HepG2 (cell line): ENCODE results near the gene TRIM31. TPM values are rescaled to one million over a fixed set of nuclear protein-coding genes. Genes with fewer than 3 reads are reported as not detected.
A peak's percentile ranks its signal among the peaks of the same experiment; 100 is the strongest.

Experiments used
- CREB1 ChIP-seq, 2 experiments: fragments of 450-650 bp in 1 of 2; IDR thresholded peaks; 2 replicates each; pipeline ENCODE4 v1.6.1; 2016 to 2017; ENCODE audit warnings: control low read depth in 1 of 2, mild to moderate bottlenecking in 1 of 2, missing compliant biosample characterization in 1 of 2, missing genetic modification characterization in 1 of 2
- ELF3 ChIP-seq: IDR thresholded peaks from 2 replicates; pipeline ENCODE4 v1.6.1; 2016; ENCODE audit warnings: missing genetic modification reagents, missing compliant biosample characterization
- FOXO1 ChIP-seq: sonication (generic); formaldehyde crosslinking; IDR thresholded peaks from 2 replicates; pipeline ENCODE4 v1.4.0; 2020; ENCODE audit warnings: missing genetic modification reagents
- KDM5B ChIP-seq: sonication (generic); formaldehyde crosslinking; IDR thresholded peaks from 2 replicates; pipeline ENCODE4 v1.4.0; 2020; ENCODE audit warnings: missing genetic modification reagents, mild to moderate bottlenecking, borderline replicate concordance
- NONO ChIP-seq, 2 experiments: fragments of 450-650 bp in 1 of 2; sonication (generic) in 1 of 2; formaldehyde crosslinking in 1 of 2; IDR thresholded peaks in 1 of 2; conservative IDR thresholded peaks in 1 of 2; 2 replicates each; pipeline versions ENCODE4 v1.6.1 to v1.8.0; 2017 to 2022; ENCODE audit warnings: mild to moderate bottlenecking in 1 of 2, missing genetic modification reagents in 1 of 2, moderate library complexity in 1 of 2
- PHF20 ChIP-seq: sonication (generic); formaldehyde crosslinking; IDR thresholded peaks from 2 replicates; pipeline ENCODE4 v1.5.0; 2020; ENCODE audit warnings: mild to moderate bottlenecking, missing genetic modification reagents
- RXRB ChIP-seq: IDR thresholded peaks from 2 replicates; pipeline ENCODE4 v1.6.1; 2016; ENCODE audit warnings: borderline replicate concordance, missing genetic modification reagents, missing compliant biosample characterization
- ZNF160 ChIP-seq: sonication (generic); formaldehyde crosslinking; IDR thresholded peaks from 2 replicates; pipeline ENCODE4 v1.8.0; 2022; ENCODE audit warnings: mild to moderate bottlenecking, inconsistent platforms, missing genetic modification reagents
- ZNF230 ChIP-seq: sonication (generic); formaldehyde crosslinking; IDR thresholded peaks from 2 replicates; pipeline ENCODE4 v1.4.0; 2020; ENCODE audit warnings: mild to moderate bottlenecking, missing genetic modification reagents
- ZNF451 ChIP-seq: sonication (generic); formaldehyde crosslinking; IDR thresholded peaks from 2 replicates; pipeline ENCODE4 v1.5.0; 2020; ENCODE audit warnings: mild to moderate bottlenecking, missing genetic modification reagents
- ZNF503 ChIP-seq: sonication (generic); formaldehyde crosslinking; IDR thresholded peaks from 2 replicates; pipeline ENCODE4 v1.4.0; 2020; ENCODE audit warnings: missing genetic modification reagents
- ZNF574 ChIP-seq: sonication (generic); formaldehyde crosslinking; IDR thresholded peaks from 2 replicates; pipeline ENCODE4 v1.4.0; 2020; ENCODE audit warnings: missing genetic modification reagents
- ZNF605 ChIP-seq: sonication (generic); formaldehyde crosslinking; IDR thresholded peaks from 2 replicates; pipeline ENCODE4 v1.8.0; 2022; ENCODE audit warnings: mild to moderate bottlenecking, missing genetic modification reagents
- polyA plus RNA-seq, 8 experiments: library from polyadenylated mRNA; depleted of rRNA in 3 of 8; stranded (reverse) in 7 of 8; unstranded in 1 of 8; fragments of >200 nt; fragmentation: Illumina TruSeq in 4 of 8; extraction: Trizol in 4 of 8; gene quantifications; 2 replicates each; pipeline versions ENCODE4 v1.2.1 to v1.2.3, GENCODE V29; 2011 to 2016; ENCODE audit warnings: low read depth in 4 of 8, missing spikeins in 1 of 8, mixed read lengths in 1 of 8; ENCODE audit not compliant: insufficient read depth in 1 of 8
- total RNA-seq, 5 experiments: library from RNA; depleted of rRNA; stranded (reverse); fragments of >200 nt; fragmentation: Illumina TruSeq; extraction: Trizol; gene quantifications; 2 replicates each; pipeline ENCODE4 v1.2.3, GENCODE V29; 2016; ENCODE audit warnings: low read depth in 1 of 5

The TRIM31 gene
- total and polyA plus RNA-seq, 2 of the 13 experiments (the other 11 are each of a cell fraction or from before 2014, with no cell fraction given) = 0.13 to 0.51 TPM

DNA sequence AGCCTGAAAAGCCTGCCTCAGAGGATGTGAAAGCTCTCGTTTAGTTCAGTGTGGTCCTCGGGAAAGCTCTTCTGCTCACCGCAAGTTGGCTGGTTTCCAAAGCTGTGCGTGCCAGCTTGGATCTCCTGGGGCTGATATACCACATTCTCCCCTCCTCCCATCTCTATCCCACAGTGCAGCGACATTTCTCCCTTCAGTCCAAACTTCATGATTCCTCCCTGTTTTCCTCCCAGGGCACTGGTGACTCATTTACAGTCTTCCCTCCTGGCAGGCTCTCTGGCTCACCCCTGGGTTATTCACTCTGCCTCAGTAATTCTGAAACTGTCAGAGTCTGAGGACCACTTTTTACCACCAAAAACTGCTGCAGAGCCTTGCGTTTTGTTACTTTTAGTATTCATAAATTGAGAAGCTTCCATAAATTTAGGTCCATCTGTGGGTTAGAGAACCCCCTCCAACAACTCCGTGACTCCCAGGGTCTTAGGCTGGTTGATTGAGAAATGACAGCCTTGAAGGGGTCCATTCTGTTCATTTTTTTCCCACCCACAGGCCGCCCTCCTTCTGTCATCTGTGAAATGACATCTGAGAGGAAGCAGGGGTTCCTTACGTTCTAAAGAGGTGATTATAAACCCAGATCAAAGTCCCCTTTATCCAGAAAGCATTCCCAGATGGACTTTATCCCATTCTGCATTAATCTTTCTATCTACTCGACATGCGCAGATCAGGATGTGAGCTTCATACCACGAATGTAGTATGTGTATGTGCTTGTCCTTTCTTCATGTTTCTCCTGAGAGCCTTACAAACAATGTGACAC is 42.0 kb upstream of the TRIM31 start (continued):
- TF ChIP-seq ZNF574 (peak; percentile 42; the same call in 1 of the 2 replicates), KDM5B (CRISPR knock-in tag) (no peak), ELF3 (CRISPR knock-in tag) (peak; percentile 55; the same call in 1 of the 2 replicates), ZNF451 (CRISPR knock-in tag) (0 out of 2 replicates have a peak, but pooled peaks have one; percentile 11), CREB1 (IDR thresholded peaks at IDR 0.05) (no peak), CREB1 (CRISPR knock-in tag; IDR thresholded peaks at IDR 0.05) (peak; percentile 22; the same call in 1 of the 2 replicates), ZNF605 (CRISPR knock-in tag) (peak; percentile 62; the same call in 1 of the 2 replicates), RXRB (0 out of 2 replicates have a peak, but pooled peaks have one; percentile 8), NONO (IDR thresholded peaks at IDR 0.05) (no peak), NONO (CRISPR knock-in tag; conservative IDR thresholded peaks at IDR 0.05) (no peak), ZNF160 (no peak), ZNF503 (CRISPR knock-in tag) (no peak), ZNF230 (CRISPR knock-in tag) (no peak), PHF20 (CRISPR knock-in tag) (no peak), FOXO1 (CRISPR knock-in tag) (peak; percentile 14; the same call in 1 of the 2 replicates)
